ENCODE measurements around the gene RXRA. TPM values are rescaled to one million over a fixed set of nuclear protein-coding genes. Genes with fewer than 3 reads are reported as not detected.

The RXRA gene
- total and polyA plus RNA-seq, 2 donors (not counting 3 experiments of a cell fraction or from before 2014, with no cell fraction given), result 15.4 to 37.4 TPM

DNA sequence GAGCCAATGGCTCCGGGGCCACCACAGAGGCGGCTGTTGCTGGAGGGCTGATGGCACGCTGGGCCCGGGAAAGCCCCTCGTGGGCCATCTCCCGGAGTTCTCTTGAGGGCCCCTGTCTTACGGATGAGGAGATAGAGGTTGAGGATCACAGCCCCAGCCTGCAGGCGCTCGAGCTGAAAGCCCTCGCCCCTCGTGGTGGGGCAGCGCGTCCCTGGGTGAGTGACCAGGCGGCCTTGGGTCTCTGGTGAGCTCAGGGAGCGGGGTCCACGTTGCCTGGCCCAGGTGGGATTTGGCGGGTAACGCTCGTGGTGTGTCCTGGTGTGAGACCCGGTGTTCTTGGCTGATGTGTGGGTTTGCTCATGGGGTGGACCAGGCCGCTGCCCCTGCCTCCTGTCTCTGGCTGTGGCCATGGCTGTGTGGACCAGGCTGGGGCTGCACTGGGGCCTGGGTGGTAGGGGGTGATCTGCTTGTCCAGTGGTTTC lies 38.9 kb downstream of the RXRA start:
- ChIA-PET CTCF (interaction anchor here (1.2 to 2.9 kb wide), 3 partner anchors 14 to 78 kb away, joined by 5 to 9 read pairs (median 8); no protein-coding TSS in a partner anchor), POLR2A (no interaction called here)
- H3K4me3 ChIP-seq (replicated peaks in 1 of 3; ENCODE audit: insufficient read depth in 1 of 3, low read depth in 1 of 3, low read length in 3 of 3), result no peak overlapping the region
- TF ChIP-seq POLR2A (IDR thresholded peaks at IDR 0.05; ENCODE audit: low read depth, low read length) (no peak), JUN (IDR thresholded peaks at IDR 0.05; ENCODE audit: borderline replicate concordance, insufficient read depth, insufficient read length, low read depth) (no peak), GATA2 (IDR thresholded peaks at IDR 0.05; ENCODE audit: insufficient read depth, insufficient read length, low read depth, low read length) (no peak), FOS (IDR thresholded peaks at IDR 0.05; ENCODE audit: borderline replicate concordance, insufficient read depth, low read length) (no peak), POLR2AphosphoS5 (IDR thresholded peaks at IDR 0.05; ENCODE audit: insufficient read depth, low read depth, low read length) (no peak)
- TF ChIP-seq, protein P1, sequence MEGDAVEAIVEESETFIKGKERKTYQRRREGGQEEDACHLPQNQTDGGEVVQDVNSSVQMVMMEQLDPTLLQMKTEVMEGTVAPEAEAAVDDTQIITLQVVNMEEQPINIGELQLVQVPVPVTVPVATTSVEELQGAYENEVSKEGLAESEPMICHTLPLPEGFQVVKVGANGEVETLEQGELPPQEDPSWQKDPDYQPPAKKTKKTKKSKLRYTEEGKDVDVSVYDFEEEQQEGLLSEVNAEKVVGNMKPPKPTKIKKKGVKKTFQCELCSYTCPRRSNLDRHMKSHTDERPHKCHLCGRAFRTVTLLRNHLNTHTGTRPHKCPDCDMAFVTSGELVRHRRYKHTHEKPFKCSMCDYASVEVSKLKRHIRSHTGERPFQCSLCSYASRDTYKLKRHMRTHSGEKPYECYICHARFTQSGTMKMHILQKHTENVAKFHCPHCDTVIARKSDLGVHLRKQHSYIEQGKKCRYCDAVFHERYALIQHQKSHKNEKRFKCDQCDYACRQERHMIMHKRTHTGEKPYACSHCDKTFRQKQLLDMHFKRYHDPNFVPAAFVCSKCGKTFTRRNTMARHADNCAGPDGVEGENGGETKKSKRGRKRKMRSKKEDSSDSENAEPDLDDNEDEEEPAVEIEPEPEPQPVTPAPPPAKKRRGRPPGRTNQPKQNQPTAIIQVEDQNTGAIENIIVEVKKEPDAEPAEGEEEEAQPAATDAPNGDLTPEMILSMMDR (IDR thresholded peaks at IDR 0.05; ENCODE audit: extremely low read depth in 1 of 2, insufficient read depth in 1 of 2, low read depth in 1 of 2, low read length in 2 of 2), result no peak
- no peaks in the 10 kb centered on the region for H3K36me3 ChIP-seq (ENCODE audit: control insufficient read depth in 2 of 2, extremely low read depth in 1 of 2, insufficient read depth in 2 of 2, low read length in 2 of 2)
- intact Hi-C loops (cut with micrococcal nuclease), result no loop called here
- H3K27ac ChIP-seq (ENCODE audit: insufficient read depth, low read depth, low read length), result no peak overlapping the region
- no peaks in the 10 kb centered on the region for H4K20me1 ChIP-seq (replicated peaks; ENCODE audit: control insufficient read depth, extremely low read depth, insufficient read depth, low read length)
- no peak overlapping the region for H3K9ac ChIP-seq (replicated peaks; ENCODE audit: extremely low read depth, insufficient read depth, low read length)
- peaks cover 14% of the 10 kb centered on the region for H3K79me2 ChIP-seq (ENCODE audit: control insufficient read depth, insufficient read depth, low read length)
- H3K9me3 ChIP-seq (replicated peaks; ENCODE audit: control insufficient read depth, insufficient read depth, low read length), result no peaks in the 10 kb centered on the region
- FAIRE-seq (no peak), DNase-seq (ENCODE audit: low read depth, low spot score) (no peak)
- no peaks in the 10 kb centered on the region for H3K27me3 ChIP-seq (ENCODE audit: control insufficient read depth in 2 of 2, insufficient read depth in 2 of 2, low read length in 2 of 2)
- dilution Hi-C loops (cut with MboI; ENCODE audit: extremely low pct_ligation_motif_present, low sequenced_read_pairs), result no loop called here
- no peak overlapping the region for H2AFZ ChIP-seq (ENCODE audit: low read depth, low read length)
- H3K9me1 ChIP-seq (replicated peaks; ENCODE audit: control insufficient read depth, extremely low read depth, insufficient read depth, low read length), result no peaks in the 10 kb centered on the region
- H3K4me1 ChIP-seq (ENCODE audit: control insufficient read depth, extremely low read depth, insufficient read depth, low read length), result peaks cover 20% of the 10 kb centered on the region
- no peak overlapping the region for H3K4me2 ChIP-seq (ENCODE audit: insufficient read depth, low read length)
- no TSS peak for BruUV-seq (replicated peaks)

Measured in endothelial cell of umbilical vein (primary cell).